ENCODE results near the gene GDE1. TPM values are rescaled to one million over a fixed set of nuclear protein-coding genes. Genes with fewer than 3 reads are reported as not detected.

Gene GDE1
- total and polyA plus RNA-seq, 9 donors = 39.4 to 56.0 (median 50.1) TPM

- Histone ChIP-seq H3K27me3 (ENCODE audit: control insufficient read depth, insufficient read depth, low read length) (no peaks in the 10 kb centered on the region), H3K36me3 (ENCODE audit: control insufficient read depth, insufficient read depth, low read length) (no peaks in the 10 kb centered on the region), H3K9me3 (replicated peaks; ENCODE audit: control insufficient read depth, low read depth, low read length) (no peaks in the 10 kb centered on the region), H3K4me1 (ENCODE audit: control insufficient read depth, insufficient read depth, low read length) (no peaks in the 10 kb centered on the region), H3K4me3 (ENCODE audit: low read length) (no peak overlapping the region), H3K27ac (ENCODE audit: low read length) (no peak overlapping the region)
- 65% methylated on average over 1 of the region's 1 CpG for WGBS (ENCODE audit: insufficient coverage)
- DNase-seq = no peak
Measured at GRCh38 chr16:19490619-19491018, 31.3 kb downstream of the GDE1 start.

DNA sequence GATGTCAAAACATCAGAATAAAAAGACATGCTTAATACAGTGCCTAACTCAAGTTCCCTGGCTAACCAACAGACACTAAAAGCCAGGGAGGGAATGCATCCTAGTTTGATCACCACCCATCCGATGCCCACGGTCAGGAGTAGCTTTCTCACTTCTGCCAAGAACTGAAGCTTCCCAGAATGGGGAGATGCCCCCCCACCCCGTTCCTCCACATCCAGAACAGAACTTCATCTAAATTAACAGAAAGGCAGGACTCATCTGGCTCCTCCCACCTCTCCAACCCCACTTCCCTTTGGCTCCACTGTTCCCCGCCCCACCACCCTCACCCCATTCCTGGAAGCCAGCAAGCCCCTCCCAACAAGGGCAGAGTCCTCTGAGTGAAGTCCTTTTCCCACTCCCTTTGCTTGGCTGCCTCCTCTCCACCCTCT is 33.7 kb downstream of the GDE1 start:
- no peak for DNase-seq
- H3K27me3 ChIP-seq (ENCODE audit: control insufficient read depth, insufficient read depth, low read length) = no peaks in the 10 kb centered on the region
- 17% methylated on average over 2 of the region's 4 CpGs for WGBS (ENCODE audit: insufficient coverage)
- H3K27ac ChIP-seq (ENCODE audit: low read length) = no peak overlapping the region
- no peaks in the 10 kb centered on the region for H3K4me1 ChIP-seq (ENCODE audit: control insufficient read depth, insufficient read depth, low read length)
- no peaks in the 10 kb centered on the region for H3K9me3 ChIP-seq (replicated peaks; ENCODE audit: control insufficient read depth, low read depth, low read length)
- H3K36me3 ChIP-seq (ENCODE audit: control insufficient read depth, insufficient read depth, low read length) = no peaks in the 10 kb centered on the region
- no peak overlapping the region for H3K4me3 ChIP-seq (ENCODE audit: low read length)

- Histone ChIP-seq H3K4me3 (ENCODE audit: low read length) (no peak overlapping the region), H3K27ac (ENCODE audit: low read length) (no peak overlapping the region), H3K9me3 (replicated peaks; ENCODE audit: control insufficient read depth, low read depth, low read length) (no peaks in the 10 kb centered on the region), H3K4me1 (ENCODE audit: control insufficient read depth, insufficient read depth, low read length) (no peaks in the 10 kb centered on the region), H3K36me3 (ENCODE audit: control insufficient read depth, insufficient read depth, low read length) (no peaks in the 10 kb centered on the region), H3K27me3 (ENCODE audit: control insufficient read depth, insufficient read depth, low read length) (no peaks in the 10 kb centered on the region)
- WGBS (ENCODE audit: insufficient coverage) = 77% methylated on average over 9 of the region's 10 CpGs
- DNase-seq = no peak
Measured at GRCh38 chr16:19486750-19487325, 35.1 kb downstream of the GDE1 start.

GRCh38 chr16:19486051-19486450 is 35.8 kb downstream of the GDE1 start:
- H3K27me3 ChIP-seq (ENCODE audit: control insufficient read depth, insufficient read depth, low read length) = no peaks in the 10 kb centered on the region
- no peak overlapping the region for H3K27ac ChIP-seq (ENCODE audit: low read length)
- H3K36me3 ChIP-seq (ENCODE audit: control insufficient read depth, insufficient read depth, low read length) = no peaks in the 10 kb centered on the region
- no peaks in the 10 kb centered on the region for H3K9me3 ChIP-seq (replicated peaks; ENCODE audit: control insufficient read depth, low read depth, low read length)
- H3K4me1 ChIP-seq (ENCODE audit: control insufficient read depth, insufficient read depth, low read length) = no peaks in the 10 kb centered on the region
- H3K4me3 ChIP-seq (ENCODE audit: low read length) = no peak overlapping the region
- no peak for DNase-seq
- WGBS (ENCODE audit: insufficient coverage) = no CpG with 5 or more reads among the region's 4 CpGs

DNA sequence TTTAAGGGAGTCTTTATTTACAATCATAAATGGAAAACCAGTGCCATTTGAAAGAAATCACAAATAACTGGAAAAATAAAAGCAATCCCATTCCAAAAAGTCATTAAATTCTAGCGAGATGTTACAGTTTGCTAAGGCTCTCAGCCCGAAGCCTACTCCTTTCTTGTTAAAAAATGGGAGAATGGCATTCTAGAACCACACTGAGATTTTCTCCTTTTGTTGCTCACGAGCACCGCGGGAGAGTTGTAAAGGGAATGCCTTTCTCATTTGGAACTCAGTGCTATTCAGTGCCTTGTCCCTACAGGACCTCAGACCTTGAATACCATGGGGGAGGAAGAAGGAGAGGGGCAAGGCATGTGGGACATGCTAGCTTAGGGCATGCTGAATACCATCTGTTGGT is 36.3 kb downstream of the GDE1 start:
- no peak overlapping the region for H3K4me3 ChIP-seq (ENCODE audit: low read length)
- no peaks in the 10 kb centered on the region for H3K9me3 ChIP-seq (replicated peaks; ENCODE audit: control insufficient read depth, low read depth, low read length)
- no peak overlapping the region for H3K27ac ChIP-seq (ENCODE audit: low read length)
- DNase-seq = no peak
- H3K4me1 ChIP-seq (ENCODE audit: control insufficient read depth, insufficient read depth, low read length) = no peaks in the 10 kb centered on the region
- no peaks in the 10 kb centered on the region for H3K36me3 ChIP-seq (ENCODE audit: control insufficient read depth, insufficient read depth, low read length)
- WGBS (ENCODE audit: insufficient coverage) = no CpG with 5 or more reads among the region's 5 CpGs
- no peaks in the 10 kb centered on the region for H3K27me3 ChIP-seq (ENCODE audit: control insufficient read depth, insufficient read depth, low read length)

DNA sequence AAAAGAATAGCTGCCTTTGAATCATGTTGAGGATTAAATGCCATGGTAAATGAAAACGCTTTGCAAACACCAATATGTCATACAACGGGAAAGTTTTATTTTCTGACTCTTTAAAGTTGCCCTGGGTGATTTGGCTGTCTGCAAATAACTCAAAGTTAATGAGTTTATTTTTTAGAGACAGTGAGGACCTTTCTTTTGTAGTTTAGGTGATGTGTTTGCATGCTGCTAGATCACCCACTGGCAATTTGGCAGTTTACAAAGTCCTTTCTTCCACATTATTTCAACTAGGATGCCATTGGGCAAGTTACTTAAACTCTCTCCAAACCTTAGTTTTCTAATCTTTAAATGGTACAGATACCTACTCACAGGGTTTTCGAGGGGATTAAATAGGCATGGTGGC is 37.8 kb downstream of the GDE1 start:
- Histone ChIP-seq H3K9me3 (replicated peaks; ENCODE audit: control insufficient read depth, low read depth, low read length) (no peaks in the 10 kb centered on the region), H3K4me3 (ENCODE audit: low read length) (no peak overlapping the region), H3K4me1 (ENCODE audit: control insufficient read depth, insufficient read depth, low read length) (no peaks in the 10 kb centered on the region), H3K27me3 (ENCODE audit: control insufficient read depth, insufficient read depth, low read length) (no peaks in the 10 kb centered on the region), H3K36me3 (ENCODE audit: control insufficient read depth, insufficient read depth, low read length) (no peaks in the 10 kb centered on the region), H3K27ac (ENCODE audit: low read length) (no peak overlapping the region)
- no peak for DNase-seq
- WGBS (ENCODE audit: insufficient coverage) = no CpG with 5 or more reads among the region's 3 CpGs

- Histone ChIP-seq H3K27ac (ENCODE audit: low read length) (no peak overlapping the region), H3K4me1 (ENCODE audit: control insufficient read depth, insufficient read depth, low read length) (no peaks in the 10 kb centered on the region), H3K36me3 (ENCODE audit: control insufficient read depth, insufficient read depth, low read length) (no peaks in the 10 kb centered on the region), H3K27me3 (ENCODE audit: control insufficient read depth, insufficient read depth, low read length) (no peaks in the 10 kb centered on the region), H3K9me3 (replicated peaks; ENCODE audit: control insufficient read depth, low read depth, low read length) (no peaks in the 10 kb centered on the region), H3K4me3 (ENCODE audit: low read length) (no peak overlapping the region)
- DNase-seq = no peak
- WGBS (ENCODE audit: insufficient coverage) = no CpG with 5 or more reads among the region's 1 CpG
Measured at GRCh38 chr16:19482291-19482690, 39.6 kb downstream of the GDE1 start.

GRCh38 chr16:19481769-19482168 is 40.1 kb downstream of the GDE1 start:
- WGBS (ENCODE audit: insufficient coverage) = no CpG with 5 or more reads among the region's 5 CpGs
- Histone ChIP-seq H3K27me3 (ENCODE audit: control insufficient read depth, insufficient read depth, low read length) (no peaks in the 10 kb centered on the region), H3K4me3 (ENCODE audit: low read length) (no peak overlapping the region), H3K4me1 (ENCODE audit: control insufficient read depth, insufficient read depth, low read length) (no peaks in the 10 kb centered on the region), H3K27ac (ENCODE audit: low read length) (no peak overlapping the region), H3K36me3 (ENCODE audit: control insufficient read depth, insufficient read depth, low read length) (no peaks in the 10 kb centered on the region), H3K9me3 (replicated peaks; ENCODE audit: control insufficient read depth, low read depth, low read length) (no peaks in the 10 kb centered on the region)
- DNase-seq = no peak

- no peak overlapping the region for H3K4me3 ChIP-seq (ENCODE audit: low read length)
- H3K9me3 ChIP-seq (replicated peaks; ENCODE audit: control insufficient read depth, low read depth, low read length) = no peaks in the 10 kb centered on the region
- H3K4me1 ChIP-seq (ENCODE audit: control insufficient read depth, insufficient read depth, low read length) = no peaks in the 10 kb centered on the region
- H3K27me3 ChIP-seq (ENCODE audit: control insufficient read depth, insufficient read depth, low read length) = no peaks in the 10 kb centered on the region
- H3K27ac ChIP-seq (ENCODE audit: low read length) = no peak overlapping the region
- no peaks in the 10 kb centered on the region for H3K36me3 ChIP-seq (ENCODE audit: control insufficient read depth, insufficient read depth, low read length)
- DNase-seq = no peak
- whole genome bisulfite sequencing (ENCODE audit: insufficient coverage) = 100% methylated on average over 1 of the region's 2 CpGs
Measured at GRCh38 chr16:19481296-19481695, 40.6 kb downstream of the GDE1 start.

DNA sequence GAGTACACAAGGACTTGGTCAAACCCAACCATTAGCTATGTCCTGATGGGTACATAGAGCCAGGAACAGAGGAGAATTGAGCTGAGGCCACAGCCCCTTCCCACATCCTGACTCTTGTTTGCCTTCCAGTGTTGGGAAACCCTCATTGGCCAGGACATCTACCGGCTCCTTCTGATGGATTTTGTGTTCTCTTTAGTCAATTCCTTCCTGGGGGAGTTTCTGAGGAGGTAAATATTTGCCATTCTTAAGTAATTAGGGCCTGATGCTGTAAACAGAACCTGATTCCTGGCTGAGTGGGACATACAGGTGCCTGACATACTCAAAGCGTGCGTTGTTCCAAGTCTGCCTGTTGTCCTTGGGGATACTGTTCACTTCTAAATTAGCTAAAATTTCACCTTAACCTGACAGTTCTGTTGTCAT is 42.6 kb downstream of the GDE1 start:
- Histone ChIP-seq H3K36me3 (ENCODE audit: control insufficient read depth, insufficient read depth, low read length) (no peaks in the 10 kb centered on the region), H3K4me1 (ENCODE audit: control insufficient read depth, insufficient read depth, low read length) (no peaks in the 10 kb centered on the region), H3K4me3 (ENCODE audit: low read length) (no peak overlapping the region), H3K27ac (ENCODE audit: low read length) (no peak overlapping the region), H3K9me3 (replicated peaks; ENCODE audit: control insufficient read depth, low read depth, low read length) (no peaks in the 10 kb centered on the region), H3K27me3 (ENCODE audit: control insufficient read depth, insufficient read depth, low read length) (no peaks in the 10 kb centered on the region)
- no peak for DNase-seq
- WGBS (ENCODE audit: insufficient coverage) = 94% methylated on average over 2 of the region's 3 CpGs

- WGBS (ENCODE audit: insufficient coverage) = 81% methylated on average over 1 of the region's 1 CpG
- Histone ChIP-seq H3K4me3 (ENCODE audit: low read length) (no peak overlapping the region), H3K27ac (ENCODE audit: low read length) (no peak overlapping the region), H3K4me1 (ENCODE audit: control insufficient read depth, insufficient read depth, low read length) (no peaks in the 10 kb centered on the region), H3K9me3 (replicated peaks; ENCODE audit: control insufficient read depth, low read depth, low read length) (no peaks in the 10 kb centered on the region), H3K36me3 (ENCODE audit: control insufficient read depth, insufficient read depth, low read length) (no peaks in the 10 kb centered on the region), H3K27me3 (ENCODE audit: control insufficient read depth, insufficient read depth, low read length) (no peaks in the 10 kb centered on the region)
- DNase-seq = no peak
Measured at GRCh38 chr16:19478505-19478904, 43.4 kb downstream of the GDE1 start.
